Measurements from ENCODE around the gene TOMM70.
"Not testable (repeated sequence)": the region's sequence is repeated elsewhere in the genome, so short reads cannot be mapped to it uniquely, and the experiment has no call there.

The TOMM70 gene

DNA sequence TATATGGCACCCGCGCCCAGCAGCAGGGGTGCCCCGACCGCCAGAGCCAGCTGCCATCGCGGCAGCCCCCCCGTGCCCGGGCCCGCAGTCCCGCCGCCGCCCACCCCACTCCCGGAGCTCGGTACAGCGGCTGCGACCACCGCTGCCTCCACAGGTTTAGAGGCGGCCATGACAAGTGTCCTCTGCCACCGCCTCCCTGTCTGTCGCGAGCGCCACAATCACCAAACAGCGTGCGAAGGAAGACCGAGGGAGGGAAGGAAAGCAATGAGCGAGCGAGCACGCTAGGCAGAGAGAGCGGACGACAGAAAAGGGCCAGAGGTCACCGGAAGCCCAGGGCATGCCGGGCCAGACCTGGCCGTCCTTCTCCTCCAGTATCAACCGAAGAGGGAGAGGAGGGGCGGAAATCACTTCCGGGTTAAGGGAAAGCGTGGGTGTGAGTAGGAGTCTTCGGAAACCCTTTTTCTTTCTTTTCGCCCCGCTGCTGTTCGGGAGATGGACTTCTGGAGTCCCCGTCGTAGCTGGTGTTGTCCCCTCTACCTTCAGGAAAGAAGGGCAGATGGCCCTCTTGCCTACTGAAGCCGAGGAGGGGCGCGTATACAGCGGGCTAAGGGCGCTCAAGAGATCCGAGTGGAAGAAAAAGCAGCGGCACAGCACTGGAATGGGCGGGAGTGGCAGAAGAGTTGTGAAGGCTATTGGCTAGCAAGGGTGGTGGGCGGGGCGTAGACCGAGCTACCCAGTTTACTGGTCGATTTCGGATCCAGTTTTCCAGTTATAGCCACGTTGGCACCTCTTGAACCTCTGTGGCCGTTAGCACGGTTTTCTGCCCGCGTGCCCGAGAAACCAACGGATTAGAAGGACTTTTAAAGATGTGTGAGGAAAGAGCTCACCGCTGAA is at the start of gene TOMM70, which contains the start of gene LNP1:
TOMM70 (minus strand) TSS at position 310 of the 894 bp plus-strand sequence; CDS start at position 170, 140 bp downstream.
LNP1 (plus strand) TSS at position 760 of the 894 bp plus-strand sequence. CDS start 28,191 bp downstream, outside the sequence.
- peak; percentile 99 for DNase-seq (ENCODE audit: low spot score)

DNA sequence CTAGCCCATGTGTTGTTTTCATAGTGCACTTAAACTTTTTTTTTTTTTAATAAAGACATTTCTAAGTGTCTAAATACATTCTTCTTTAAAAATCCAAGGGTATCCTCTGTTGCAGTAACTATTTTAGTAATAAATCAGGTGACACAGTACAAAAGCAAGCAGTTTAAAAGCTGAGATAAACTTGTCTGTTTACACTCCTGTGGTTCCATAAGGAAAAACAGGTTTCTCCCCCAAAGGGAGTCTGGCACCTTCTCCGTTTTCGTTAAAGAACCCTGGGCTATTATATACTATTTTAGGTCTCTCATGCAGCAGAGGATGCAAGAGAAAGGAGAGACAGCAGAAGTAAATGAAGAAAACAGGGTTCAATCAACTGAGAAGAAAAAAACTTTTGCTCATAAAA is 48.3 kb upstream of the TOMM70 start:
- no peak for DNase-seq (ENCODE audit: low spot score)

DNA sequence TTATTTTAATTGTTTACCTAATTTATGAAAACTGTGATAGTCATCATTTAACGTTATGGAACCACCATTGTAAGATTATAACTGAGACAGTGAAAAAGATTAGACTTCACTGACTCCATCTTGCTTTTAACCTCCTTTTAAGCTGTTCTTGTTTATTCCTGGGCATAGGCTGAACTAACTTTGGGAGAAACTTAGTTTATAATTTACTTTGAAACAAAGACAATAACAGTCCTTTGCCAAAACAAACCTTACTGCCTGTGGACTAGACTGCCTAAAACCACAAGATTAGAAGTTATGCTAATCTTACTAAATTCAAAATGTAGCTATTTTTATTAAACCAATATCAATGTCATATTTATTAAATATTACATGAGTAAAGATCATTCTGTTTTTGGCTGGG is 47.2 kb upstream of the TOMM70 start:
- DNase-seq (ENCODE audit: low spot score): no peak

DNA sequence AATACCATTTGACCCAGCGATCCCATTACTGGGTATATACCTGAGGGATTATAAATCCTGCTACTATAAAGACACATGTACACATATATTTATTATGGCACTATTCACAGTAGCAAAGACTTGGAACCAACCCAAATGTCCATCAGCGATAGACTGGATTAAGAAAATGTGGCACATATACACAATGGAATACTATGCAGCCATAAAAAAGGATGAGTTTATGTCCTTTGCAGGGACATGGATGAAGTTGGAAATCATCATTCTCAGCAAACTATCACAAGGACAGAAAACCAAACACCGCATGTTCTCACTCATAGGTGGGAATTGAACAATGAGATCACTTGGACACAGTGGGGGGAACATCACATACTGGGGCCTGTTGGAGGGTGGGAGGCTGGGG is 46.2 kb upstream of the TOMM70 start:
- DNase-seq (ENCODE audit: low spot score): not testable (repeated sequence)

DNA sequence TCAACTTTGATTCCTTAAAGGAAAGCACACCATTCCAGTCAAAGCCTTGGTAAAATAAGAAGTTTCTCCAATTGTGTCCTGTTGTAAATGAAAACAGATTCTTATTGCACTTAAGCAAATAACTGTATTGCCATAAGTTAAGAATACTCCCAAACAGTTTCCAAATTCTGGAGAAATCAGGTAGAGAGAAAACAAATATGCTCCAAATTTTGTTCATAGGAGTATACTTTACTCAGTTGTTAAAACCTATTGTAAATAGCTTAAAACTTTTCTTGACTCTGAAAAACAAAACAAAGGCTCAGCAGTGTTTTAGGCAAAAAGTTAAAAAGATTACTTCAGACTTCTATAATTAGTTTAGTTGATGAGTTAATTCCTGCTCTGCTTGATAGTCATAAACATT is 42.8 kb upstream of the TOMM70 start:
- no peak for DNase-seq (ENCODE audit: low spot score)

DNA sequence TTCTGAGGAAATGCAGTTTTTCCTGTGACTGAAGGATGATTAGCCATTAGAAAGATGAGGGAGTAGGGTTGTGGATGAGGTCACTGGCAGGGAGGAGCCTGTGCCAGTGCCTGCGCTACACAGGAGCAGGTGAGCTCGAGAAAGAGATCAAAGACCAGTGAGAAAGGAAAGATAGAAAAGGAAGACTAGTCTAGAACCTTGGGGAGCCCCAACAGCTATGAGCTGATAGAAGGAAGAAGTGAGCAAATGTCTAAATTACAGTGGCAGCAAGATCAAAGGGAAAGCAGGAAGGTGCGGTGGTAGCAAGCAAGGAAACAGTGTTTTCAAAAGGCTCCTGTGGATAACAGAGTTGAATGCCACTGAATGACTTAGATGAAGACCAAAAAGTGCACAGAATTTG is 40.0 kb upstream of the TOMM70 start:
- DNase-seq (ENCODE audit: low spot score): no peak

DNA sequence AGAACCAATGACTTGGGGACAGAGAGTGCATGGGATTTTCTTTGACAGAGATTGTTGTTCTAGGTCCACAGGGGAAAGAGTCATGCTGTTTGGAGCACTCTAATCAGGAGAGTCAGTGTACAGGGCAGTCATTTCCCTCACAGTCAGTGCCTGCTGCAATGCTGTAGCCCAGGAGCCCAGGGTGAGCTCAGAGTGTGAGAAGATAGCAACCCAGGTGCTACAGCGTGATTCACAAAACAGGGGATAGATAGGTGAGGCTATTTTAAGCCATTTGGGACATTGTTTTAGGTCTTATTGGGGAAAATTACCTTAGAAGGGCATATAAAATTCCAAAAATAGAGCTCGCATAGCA is 37.7 kb upstream of the TOMM70 start:
- no peak for DNase-seq (ENCODE audit: low spot score)

DNA sequence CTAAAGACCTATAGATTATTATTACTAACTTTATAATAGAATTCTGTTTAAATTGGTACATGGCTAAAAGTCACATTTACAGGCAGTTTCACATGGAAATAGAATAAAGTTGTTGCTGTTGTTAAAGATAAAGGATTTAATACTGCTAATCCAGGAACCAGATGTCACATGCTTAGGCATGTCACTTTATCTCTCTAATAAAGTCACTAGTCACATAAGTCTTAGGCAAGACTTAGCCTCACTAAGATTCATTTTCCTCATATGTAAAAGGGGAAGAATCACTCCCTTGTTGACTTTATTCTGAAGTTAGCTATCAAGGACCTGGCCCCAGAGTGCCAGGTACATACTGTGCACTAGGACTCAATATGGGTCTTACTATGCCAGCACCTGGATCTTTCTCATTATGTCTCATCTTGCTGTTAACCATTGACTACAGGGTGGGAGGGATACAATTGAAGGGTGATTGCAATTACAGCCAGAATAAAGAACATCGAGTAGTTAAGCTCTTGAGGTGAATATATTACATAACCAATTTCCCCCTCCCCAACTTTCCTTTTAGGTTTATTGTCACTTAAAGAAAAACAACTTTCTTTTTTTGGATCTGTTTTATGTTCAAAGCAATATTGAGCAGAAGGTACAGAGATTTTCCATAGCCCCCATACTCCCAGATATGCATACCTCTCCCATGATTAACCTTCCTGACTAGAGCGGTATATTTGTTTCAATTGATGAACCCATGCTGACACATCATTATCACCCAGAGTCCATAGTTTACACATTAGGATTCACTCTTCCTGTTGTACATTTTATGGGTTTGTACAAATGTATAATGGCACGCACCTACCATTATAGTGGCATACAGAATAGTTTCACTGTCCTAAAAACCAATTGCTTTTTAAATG is 37.1 kb upstream of the TOMM70 start:
- no peak for DNase-seq (ENCODE audit: low spot score)

DNA sequence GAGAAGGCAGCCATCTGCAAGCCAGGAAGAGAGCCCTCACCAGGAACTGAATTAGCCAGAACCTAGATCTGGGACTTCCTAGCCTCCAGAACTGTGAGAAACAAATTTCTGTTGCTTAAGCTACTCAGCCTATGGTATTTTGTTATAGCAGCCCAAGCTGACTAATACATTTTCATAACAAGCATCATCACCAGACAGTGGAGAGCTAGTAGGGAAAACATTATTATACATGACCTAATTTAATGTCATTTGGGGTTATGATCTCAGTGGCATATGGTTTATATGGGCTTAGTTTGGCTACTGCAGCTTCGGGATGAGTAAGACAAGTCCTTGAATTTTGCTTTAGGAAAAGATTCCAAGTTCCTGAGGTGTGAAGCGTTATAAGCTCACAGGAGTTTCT is 36.1 kb upstream of the TOMM70 start:
- no peak for DNase-seq (ENCODE audit: low spot score)

DNA sequence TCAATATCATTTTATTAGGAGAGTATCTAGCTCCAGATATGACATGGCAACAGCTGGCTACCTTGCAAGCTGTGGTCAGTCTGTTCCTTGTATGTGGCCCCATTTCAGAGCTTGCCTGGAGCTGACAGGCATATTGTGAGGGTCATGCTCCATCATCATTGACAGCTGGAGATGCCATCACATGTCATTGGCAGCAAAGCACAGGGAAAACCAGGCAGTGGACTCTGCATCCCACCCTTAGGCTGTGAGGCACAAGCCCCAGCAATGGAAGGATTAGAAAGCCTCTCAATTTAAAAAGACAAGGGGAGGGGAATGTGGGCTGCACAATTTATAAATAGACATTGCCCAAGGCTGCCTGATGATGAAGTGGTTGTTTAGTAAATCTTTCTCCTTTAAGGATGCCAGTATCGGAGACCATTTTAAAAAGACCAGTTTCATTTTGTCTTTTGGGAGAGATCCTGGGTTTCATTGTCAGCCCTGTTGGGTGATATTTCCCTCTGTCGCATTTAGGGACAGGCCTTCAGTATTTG is 28.4 kb upstream of the TOMM70 start:
- DNase-seq (ENCODE audit: low spot score): no peak

DNA sequence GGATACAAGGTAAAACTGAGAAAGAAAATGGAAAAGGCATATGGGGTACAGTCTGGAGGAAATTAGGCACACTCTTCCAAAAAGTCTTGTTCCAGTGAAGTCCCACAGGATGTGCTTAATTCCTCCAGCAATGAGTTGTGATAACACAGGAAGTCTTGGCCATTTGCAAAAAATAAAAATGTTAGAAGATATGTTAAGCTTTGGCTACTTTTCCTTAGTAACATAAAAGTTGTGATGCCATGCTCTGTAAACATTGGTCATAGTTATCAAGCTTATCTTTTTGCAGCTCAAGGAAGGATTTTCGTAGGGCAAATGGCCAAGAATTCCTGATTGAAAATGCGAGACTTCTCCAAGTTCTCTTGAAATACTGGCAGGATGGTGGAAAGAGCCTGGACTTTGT is 26.8 kb upstream of the TOMM70 start:
- no peak for DNase-seq (ENCODE audit: low spot score)

DNA sequence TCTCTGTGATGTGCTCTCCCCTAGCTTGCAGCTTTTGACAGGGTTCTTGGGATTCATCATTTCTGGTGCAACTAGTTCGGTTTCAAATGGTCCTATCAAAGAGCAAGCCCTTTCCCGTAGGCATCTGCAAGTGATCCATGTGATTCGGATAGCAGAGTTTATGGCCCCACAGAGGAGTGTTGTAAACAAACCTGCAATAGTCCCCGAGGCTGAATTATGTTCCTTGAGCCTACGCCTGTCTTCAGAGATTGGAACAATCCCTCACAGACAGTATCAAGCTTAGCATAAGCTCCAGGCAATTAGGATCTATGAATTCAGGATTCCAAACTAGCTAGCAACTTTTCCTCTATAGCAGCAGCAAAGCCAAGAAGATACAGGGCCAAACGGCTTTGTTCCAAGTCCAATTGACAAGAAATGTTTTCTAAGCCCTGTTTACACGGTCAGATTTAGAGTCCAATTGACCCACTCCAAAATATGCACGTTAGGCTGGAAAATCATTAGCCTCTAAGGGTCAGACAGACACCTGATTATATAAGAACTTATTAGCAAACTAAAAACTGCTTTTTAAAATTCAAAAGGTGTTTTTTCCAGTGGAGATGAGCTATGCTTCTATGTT is 25.3 kb upstream of the TOMM70 start:
- no peak for DNase-seq (ENCODE audit: low spot score)

DNA sequence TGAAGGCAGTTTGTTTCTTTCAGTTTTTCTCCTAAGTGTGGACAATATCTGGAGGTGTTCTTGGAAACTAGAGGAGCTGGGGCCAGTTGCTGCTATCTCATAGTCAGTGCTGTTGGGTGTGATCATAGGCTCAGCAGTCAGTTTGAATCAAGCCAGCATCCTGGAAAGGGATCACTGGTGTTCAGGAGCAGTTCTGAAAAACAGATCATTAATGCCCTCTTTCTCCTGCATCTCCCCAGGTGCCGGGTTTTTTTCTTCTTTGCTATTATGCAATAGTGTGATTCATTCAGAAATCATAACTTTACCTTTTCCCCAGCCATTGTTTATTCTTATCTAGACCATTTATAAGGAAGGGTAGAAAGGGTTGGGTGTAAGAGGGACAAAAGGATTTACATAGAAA is 24.4 kb upstream of the TOMM70 start:
- DNase-seq (ENCODE audit: low spot score): no peak

DNA sequence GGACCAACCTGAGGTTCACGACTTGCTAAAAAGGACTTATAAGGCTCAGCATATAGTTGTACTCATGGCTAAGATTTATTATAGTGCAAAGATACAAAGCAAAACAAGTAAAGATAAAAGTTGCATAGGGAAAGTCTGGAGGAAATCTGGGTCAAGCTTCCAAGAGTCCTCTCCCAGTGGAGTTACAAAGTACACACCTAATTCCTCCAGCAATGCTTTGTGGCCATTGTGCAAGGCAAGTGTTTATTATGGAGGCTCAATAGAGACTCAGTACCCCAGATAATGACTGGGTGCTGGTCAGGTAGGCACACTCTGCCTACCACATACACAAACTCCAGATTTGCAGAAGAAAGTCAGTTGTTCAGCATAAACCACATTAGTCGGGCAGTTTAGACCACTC is 23.4 kb upstream of the TOMM70 start:
- DNase-seq (ENCODE audit: low spot score): no peak

DNA sequence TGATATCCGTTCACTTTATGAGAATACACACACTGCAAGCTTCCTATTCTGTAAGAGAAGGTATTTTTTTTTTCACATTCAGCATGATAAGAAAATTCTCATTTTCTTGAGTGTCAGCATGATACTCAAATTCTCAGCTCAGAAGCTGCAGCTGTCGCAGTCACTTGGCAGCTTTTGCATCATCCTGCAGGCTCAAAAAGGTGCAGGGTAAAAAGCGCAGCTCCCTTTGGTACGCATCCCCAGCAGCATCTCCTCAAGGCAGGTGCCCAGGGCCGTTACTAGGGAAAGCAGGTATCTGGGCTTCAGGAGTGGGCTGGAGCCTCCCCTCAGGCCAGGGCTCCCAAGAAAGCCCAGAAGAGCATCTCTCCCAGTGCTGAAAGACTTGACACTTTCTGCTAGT is 22.7 kb upstream of the TOMM70 start:
- DNase-seq (ENCODE audit: low spot score): no peak

DNA sequence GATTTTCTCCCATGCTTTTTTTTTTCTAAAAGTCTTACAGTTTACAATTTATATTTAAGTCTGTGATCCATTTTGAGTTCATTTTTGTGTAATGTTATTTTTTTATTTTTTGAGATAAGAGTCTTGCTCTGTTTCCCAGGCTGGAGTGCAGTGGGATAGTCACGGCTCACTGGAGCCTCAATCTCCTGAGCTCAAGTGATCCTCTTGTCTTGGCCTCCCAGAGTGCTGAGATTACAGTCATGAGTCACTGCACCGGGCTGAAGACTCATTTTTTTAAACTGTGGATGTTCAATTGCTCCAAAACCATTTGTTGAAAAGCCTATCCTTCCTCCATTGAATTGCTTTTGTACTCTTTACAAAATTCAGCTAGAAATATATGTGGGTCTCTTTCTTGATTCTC is 20.0 kb upstream of the TOMM70 start:
- DNase-seq (ENCODE audit: low spot score): no peak

DNA sequence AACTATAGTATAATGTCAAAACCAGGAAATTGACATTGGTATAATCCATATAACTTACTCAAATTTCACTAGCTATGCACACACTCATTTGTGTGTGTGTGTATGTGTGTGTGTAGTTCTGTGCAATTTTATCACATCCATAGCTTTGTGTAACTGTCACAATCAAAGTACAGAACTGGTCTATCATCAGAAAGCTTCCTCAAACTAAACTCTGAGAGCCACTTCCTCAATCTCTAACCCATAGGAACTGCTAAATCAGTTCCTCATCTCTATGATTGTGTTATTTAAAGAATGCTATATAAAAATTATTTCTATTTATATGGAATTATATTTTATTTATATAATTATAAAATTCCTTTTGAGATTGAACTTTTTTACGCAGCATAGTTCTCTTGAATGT is 18.5 kb upstream of the TOMM70 start:
- DNase-seq (ENCODE audit: low spot score): no peak

DNA sequence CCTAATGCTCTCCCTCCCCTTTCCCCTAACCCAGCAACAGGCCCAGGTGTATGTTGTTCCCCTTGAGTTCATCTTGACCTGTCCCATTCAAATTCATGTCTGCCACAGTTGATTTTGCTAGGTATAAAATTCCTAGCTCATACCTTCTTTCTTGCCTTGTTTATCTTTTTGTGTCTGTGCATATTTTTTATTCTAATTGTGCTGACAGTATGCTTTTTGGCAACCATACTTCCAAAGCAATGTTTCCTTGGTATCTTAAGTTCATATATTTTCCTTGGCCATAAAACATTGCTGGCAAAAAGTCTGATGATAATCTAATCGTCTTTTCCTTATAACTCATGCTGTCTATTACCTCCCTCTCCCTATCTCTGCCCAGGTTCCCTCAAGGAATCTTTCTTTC is 16.0 kb upstream of the TOMM70 start:
- DNase-seq (ENCODE audit: low spot score): no peak

DNA sequence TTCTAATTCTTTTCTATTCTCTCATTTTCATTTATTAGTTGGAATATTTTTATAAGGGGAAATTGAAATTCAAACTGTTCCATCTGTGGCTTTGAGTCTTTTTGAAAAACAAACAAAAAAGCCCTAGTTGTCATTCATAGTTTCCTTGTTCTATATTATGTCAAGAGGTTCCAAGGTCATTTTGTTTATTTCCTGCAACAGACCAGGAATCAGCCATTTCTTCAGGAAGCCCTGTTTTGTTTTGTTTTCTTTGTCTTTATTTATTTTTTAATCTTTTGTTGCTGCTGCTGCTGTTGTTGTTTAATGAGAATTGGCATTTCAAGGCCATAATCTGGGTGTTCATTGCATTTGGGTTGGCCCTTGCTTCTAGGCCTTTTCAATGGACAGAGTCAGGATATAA is 15.3 kb upstream of the TOMM70 start:
- DNase-seq (ENCODE audit: low spot score): no peak

DNA sequence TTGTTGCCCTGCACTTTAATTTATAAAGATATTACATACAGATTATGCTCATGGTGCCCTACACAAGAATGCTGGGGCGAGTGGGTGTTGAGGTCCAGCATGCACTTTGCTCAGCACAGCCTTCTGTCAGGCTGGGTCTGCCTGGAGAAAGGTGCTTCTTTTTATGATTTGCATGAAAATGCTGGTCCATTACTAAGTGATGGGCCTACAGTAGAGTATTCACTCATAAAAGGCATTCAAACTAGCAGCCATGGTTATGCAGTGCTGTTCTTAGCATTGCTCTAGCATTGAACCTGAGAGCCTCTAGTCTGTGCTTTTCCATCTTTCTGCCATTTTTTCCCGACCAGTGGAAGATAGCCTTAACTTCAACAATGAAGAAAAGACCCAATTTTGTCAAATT is 12.7 kb upstream of the TOMM70 start:
- DNase-seq (ENCODE audit: low spot score): no peak

DNA sequence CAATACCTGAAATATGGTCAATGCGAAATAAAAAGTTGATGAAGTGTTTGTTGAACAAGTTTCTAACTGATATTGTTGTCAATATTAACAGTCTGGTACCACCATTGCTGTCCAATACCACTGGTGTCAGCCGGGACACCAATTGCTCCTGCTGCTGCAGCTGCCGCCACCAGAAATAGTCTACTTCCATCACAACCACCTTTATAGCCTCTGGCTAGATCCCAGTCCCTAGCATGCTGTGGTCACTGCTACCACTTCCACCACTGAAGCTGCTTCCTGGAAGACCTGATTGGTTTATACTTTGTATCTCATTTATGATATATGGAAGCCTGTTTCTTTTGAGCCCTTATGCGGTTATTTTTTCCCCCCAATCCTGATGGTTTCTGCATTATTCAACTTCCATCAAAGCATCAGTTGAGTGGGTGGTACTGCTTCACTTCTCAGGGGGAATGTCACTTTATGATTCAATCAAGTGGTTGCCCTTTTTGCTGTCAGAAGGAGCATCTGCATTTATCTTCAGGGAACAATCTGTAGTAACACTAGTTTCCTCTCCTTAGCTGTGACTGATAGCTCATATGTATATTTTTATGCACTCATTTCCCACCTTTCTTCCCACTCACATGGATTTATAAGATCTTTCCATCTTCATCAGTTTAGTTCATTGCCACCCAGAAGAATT is 12.2 kb upstream of the TOMM70 start:
- DNase-seq (ENCODE audit: low spot score): no peak

All from pons (tissue), 1 donor.